Neuronal stem cell (in vitro differentiated cells): ENCODE measurements around the gene PRKAG3.
A peak's percentile ranks its signal among the peaks of the same experiment; 100 is the strongest.

Experiments
- DNase-seq: peaks from one replicate; pipeline ENCODE4 v3.0.0-alpha.2; 2013; ENCODE audit warnings: low spot score
- H2AFZ ChIP-seq: one replicate; pipeline ENCODE4 v1.6.1; 2013; ENCODE audit warnings: mild to moderate bottlenecking, low read length, inconsistent platforms
- H2AK5ac ChIP-seq: 2 replicates; pipeline ENCODE4 v1.6.1; 2013; ENCODE audit warnings: low read depth, mild to moderate bottlenecking, inconsistent platforms, low read length, moderate library complexity, mixed read lengths
- H2BK120ac ChIP-seq: 2 replicates; pipeline ENCODE4 v1.6.1; 2013; ENCODE audit warnings: low read depth, mild to moderate bottlenecking, inconsistent platforms, low read length, moderate library complexity, mixed read lengths
- H2BK12ac ChIP-seq: one replicate; pipeline ENCODE4 v1.6.1; 2013; ENCODE audit warnings: low read length, inconsistent platforms
- H2BK15ac ChIP-seq: 2 replicates; pipeline ENCODE4 v1.6.1; 2013; ENCODE audit warnings: mild to moderate bottlenecking, low read length, inconsistent platforms, mixed read lengths
- H2BK5ac ChIP-seq: one replicate; pipeline ENCODE4 v1.6.1; 2013; ENCODE audit warnings: inconsistent platforms, mild to moderate bottlenecking, low read length, moderate library complexity
- H3K14ac ChIP-seq: one replicate; pipeline ENCODE4 v1.6.1; 2013; ENCODE audit warnings: low read length, inconsistent platforms
- H3K18ac ChIP-seq: 2 replicates; pipeline ENCODE4 v1.6.1; 2013; ENCODE audit warnings: low read length, inconsistent platforms
- H3K23ac ChIP-seq: 2 replicates; pipeline ENCODE4 v1.6.1; 2013; ENCODE audit warnings: low read depth, mild to moderate bottlenecking, mixed read lengths, low read length, inconsistent platforms; ENCODE audit not compliant: poor library complexity
- H3K27ac ChIP-seq: replicated peaks from 3 replicates; pipeline ENCODE4 v1.5.1; 2013; ENCODE audit warnings: low read length, inconsistent platforms
- H3K27me3 ChIP-seq, 3 experiments: 2 replicates each; pipeline ENCODE4 v1.6.1; 2013; ENCODE audit warnings: low read length in 3 of 3, mild to moderate bottlenecking in 2 of 3, inconsistent platforms in 1 of 3, low read depth in 1 of 3, mixed read lengths in 1 of 3, moderate library complexity in 1 of 3; ENCODE audit not compliant: control insufficient read depth in 3 of 3, insufficient read depth in 3 of 3
- H3K36me3 ChIP-seq, 2 donors: replicated peaks in 1 of 2; 2 replicates each; pipeline ENCODE4 v1.6.1; 2013; ENCODE audit warnings: low read length in 2 of 2; ENCODE audit not compliant: control insufficient read depth in 2 of 2, insufficient read depth in 2 of 2
- H3K4ac ChIP-seq: 2 replicates; pipeline ENCODE4 v1.6.1; 2013; ENCODE audit warnings: inconsistent platforms, mild to moderate bottlenecking, low read length, moderate library complexity
- H3K4me1 ChIP-seq, 2 donors: 1 replicate in 1 of 2; 2 replicates in 1 of 2; pipeline ENCODE4 v1.6.1; 2013; ENCODE audit warnings: low read length in 2 of 2, low read depth in 1 of 2; ENCODE audit not compliant: control insufficient read depth in 2 of 2, insufficient read depth in 1 of 2
- H3K4me2 ChIP-seq: one replicate; pipeline ENCODE4 v1.6.1; 2013; ENCODE audit warnings: mild to moderate bottlenecking, low read length, inconsistent platforms; ENCODE audit not compliant: insufficient read depth, poor library complexity, severe bottlenecking
- H3K4me3 ChIP-seq, 2 donors: 2 replicates each; pipeline ENCODE4 v1.5.1; 2013; ENCODE audit warnings: low read length in 2 of 2, mild to moderate bottlenecking in 2 of 2, inconsistent platforms in 1 of 2, moderate library complexity in 1 of 2
- H3K79me1 ChIP-seq: one replicate; pipeline ENCODE4 v1.6.1; 2013; ENCODE audit warnings: low read depth, mild to moderate bottlenecking, inconsistent platforms, low read length, moderate library complexity
- H3K9ac ChIP-seq: one replicate; pipeline ENCODE4 v1.6.1; 2013; ENCODE audit warnings: mild to moderate bottlenecking, low read depth, low read length, inconsistent platforms; ENCODE audit not compliant: poor library complexity
- H3K9me3 ChIP-seq, 2 donors: replicated peaks in 1 of 2; 2 replicates each; pipeline versions ENCODE3 to v1.6.1; 2013; ENCODE audit warnings: low read length in 2 of 2, mild to moderate bottlenecking in 2 of 2, inconsistent platforms in 1 of 2, low read depth in 1 of 2, mixed read lengths in 1 of 2, moderate library complexity in 1 of 2; ENCODE audit not compliant: control insufficient read depth in 2 of 2, insufficient read depth in 1 of 2
- H4K8ac ChIP-seq: one replicate; pipeline ENCODE4 v1.6.1; 2013; ENCODE audit warnings: low read depth, mild to moderate bottlenecking, inconsistent platforms, low read length, moderate library complexity
- H4K91ac ChIP-seq: one replicate; pipeline ENCODE4 v1.6.1; 2013; ENCODE audit warnings: low read length, low read depth, mild to moderate bottlenecking, inconsistent platforms; ENCODE audit not compliant: poor library complexity
- WGBS, 2 donors: extraction: QIAGEN DNeasy Blood & Tissue Kit; methylation state at CpG; one replicate each; pipeline ENCODE4 v1.1.7; 2013; ENCODE audit warnings: missing lambda C conversion rate in 2 of 2, mixed read lengths in 1 of 2; ENCODE audit not compliant: insufficient read length in 2 of 2, insufficient replicate concordance in 1 of 2; ENCODE audit errors: extremely low coverage in 2 of 2; 5-methylcytosine and 5-hydroxymethylcytosine counted together

PRKAG3 gene

DNA sequence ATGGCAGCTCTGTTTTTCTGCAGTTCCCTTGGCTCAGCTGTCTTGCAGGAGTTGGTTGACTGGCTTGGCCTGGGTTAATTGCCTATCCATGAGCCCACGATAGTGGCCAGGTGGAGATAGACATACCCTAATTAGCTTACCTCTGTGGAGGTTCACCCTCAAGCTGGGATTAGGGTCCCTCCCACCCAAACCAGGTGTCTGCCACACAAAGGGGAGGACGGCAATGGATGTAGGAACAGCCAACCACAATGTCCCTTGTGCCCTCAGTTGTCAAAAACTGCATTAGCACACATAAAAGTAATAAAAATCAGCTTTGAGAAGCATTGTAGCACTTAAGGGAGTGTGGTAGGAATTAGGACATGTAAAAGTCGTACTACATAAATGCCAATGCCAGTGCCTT is 45.5 kb downstream of the PRKAG3 start:
- Histone ChIP-seq H2AK5ac (no peak overlapping the region), H2BK5ac (no peak overlapping the region)

DNA sequence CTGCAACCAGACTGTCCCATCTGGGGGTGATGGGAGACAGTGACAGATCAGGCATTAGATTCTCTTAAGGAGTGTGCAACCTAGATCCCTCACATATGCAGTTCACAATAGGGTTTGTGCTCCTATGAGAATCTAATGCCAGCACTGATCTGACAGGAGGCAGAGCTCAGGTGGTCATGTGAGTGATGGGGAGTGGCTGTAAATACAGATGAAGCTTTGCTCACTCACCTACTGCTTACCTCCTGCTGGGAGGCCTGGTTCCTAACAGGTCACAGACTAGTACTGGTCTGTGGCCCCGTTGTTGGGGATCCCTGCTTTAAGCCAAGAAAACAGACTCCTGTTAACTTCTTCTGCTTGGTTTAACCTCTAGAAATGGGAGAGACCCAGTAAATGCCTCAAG is 46.5 kb downstream of the PRKAG3 start:
- Histone ChIP-seq H3K4ac (no peak overlapping the region), H3K36me3 (no peaks in the 10 kb centered on the region), H2BK120ac (no peak overlapping the region), H4K8ac (no peak overlapping the region), H2BK12ac (no peak overlapping the region), H2AK5ac (no peak overlapping the region), H3K79me1 (no peaks in the 10 kb centered on the region), H3K18ac (no peak overlapping the region), H3K4me2 (no peak overlapping the region), H4K91ac (no peak overlapping the region), H2BK15ac (no peak overlapping the region), H3K27ac (no peak overlapping the region), H3K27me3 (peaks cover 4 to 30% (median 14%) of the 10 kb centered on the region in 3 experiments), H3K4me3 (no peak overlapping the region), H2BK5ac (no peak overlapping the region), H3K9me3 (no peaks in the 10 kb centered on the region), H2AFZ (no peak overlapping the region), H3K9ac (no peak overlapping the region), H3K23ac (no peak overlapping the region), H3K14ac (no peak overlapping the region), H3K4me1 (peaks cover 0 to 1% of the 10 kb centered on the region in 2 donors)
- DNase-seq = no peak
- no CpG with 5 or more reads among the region's 1 CpG for WGBS, 2 donors

More for the DNA sequence above, 45.5 kb downstream of the PRKAG3 start:
- WGBS, 2 donors = no CpG with 5 or more reads among the region's 3 CpGs
- no peak overlapping the region for H3K4me2 ChIP-seq
- no peak overlapping the region for H3K27ac ChIP-seq
- H3K9me3 ChIP-seq = no peaks in the 10 kb centered on the region
- no peaks in the 10 kb centered on the region for H3K36me3 ChIP-seq
- no peak for DNase-seq
- H3K18ac ChIP-seq = no peak overlapping the region
- H3K79me1 ChIP-seq = no peaks in the 10 kb centered on the region
- no peak overlapping the region for H3K9ac ChIP-seq
- no peak overlapping the region for H3K4me3 ChIP-seq
- no peak overlapping the region for H3K14ac ChIP-seq
- H2AFZ ChIP-seq = no peak overlapping the region
- peaks cover 4 to 25% (median 14%) of the 10 kb centered on the region in 3 experiments for H3K27me3 ChIP-seq
- H4K91ac ChIP-seq = no peak overlapping the region
- H4K8ac ChIP-seq = no peak overlapping the region
- no peak overlapping the region for H3K4ac ChIP-seq
- no peak overlapping the region for H3K23ac ChIP-seq
- H2BK120ac ChIP-seq = no peak overlapping the region
- H2BK12ac ChIP-seq = no peak overlapping the region
- H2BK15ac ChIP-seq = no peak overlapping the region
- peaks cover 0 to 1% of the 10 kb centered on the region in 2 donors for H3K4me1 ChIP-seq

DNA sequence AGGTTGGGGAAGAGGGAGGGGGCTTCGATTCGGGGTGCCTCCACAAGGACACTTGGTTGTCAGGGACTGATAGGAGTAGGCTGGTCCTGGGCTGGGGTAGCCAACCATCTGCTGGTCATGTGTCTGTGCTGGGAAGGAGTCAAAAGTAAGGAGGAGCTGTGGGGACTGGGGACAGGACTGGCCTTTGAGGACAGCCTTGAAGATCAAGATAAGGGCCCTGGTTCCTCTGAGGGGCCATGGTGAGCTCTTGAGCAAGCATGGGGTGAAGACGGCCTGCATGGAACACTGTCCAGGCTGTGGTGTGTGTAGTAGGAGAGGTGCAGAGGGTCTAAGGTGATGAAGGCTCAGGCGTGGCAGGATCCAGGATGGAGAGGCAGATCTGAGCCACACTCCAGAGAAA is 47.9 kb downstream of the PRKAG3 start:
- no peaks in the 10 kb centered on the region for H3K36me3 ChIP-seq
- H3K9ac ChIP-seq = no peak overlapping the region
- no peak overlapping the region for H2BK120ac ChIP-seq
- H3K27me3 ChIP-seq = peaks cover 4 to 30% (median 14%) of the 10 kb centered on the region in 3 experiments
- H3K4ac ChIP-seq = no peak overlapping the region
- H3K18ac ChIP-seq = no peak overlapping the region
- no peak overlapping the region for H2BK15ac ChIP-seq
- H3K4me2 ChIP-seq = no peak overlapping the region
- H3K4me3 ChIP-seq = no peak overlapping the region
- H3K14ac ChIP-seq = no peak overlapping the region
- H3K27ac ChIP-seq = no peak overlapping the region
- no peak for DNase-seq
- no peaks in the 10 kb centered on the region for H3K79me1 ChIP-seq
- H2BK12ac ChIP-seq = no peak overlapping the region
- no CpG with 5 or more reads among the region's 4 CpGs for WGBS, 2 donors
- no peak overlapping the region for H4K91ac ChIP-seq
- H3K23ac ChIP-seq = no peak overlapping the region
- H2BK5ac ChIP-seq = no peak overlapping the region
- H3K4me1 ChIP-seq = peaks cover 0 to 1% of the 10 kb centered on the region in 2 donors
- H4K8ac ChIP-seq = no peak overlapping the region
- no peaks in the 10 kb centered on the region for H3K9me3 ChIP-seq
- H2AK5ac ChIP-seq = no peak overlapping the region
- H2AFZ ChIP-seq = no peak overlapping the region

DNA sequence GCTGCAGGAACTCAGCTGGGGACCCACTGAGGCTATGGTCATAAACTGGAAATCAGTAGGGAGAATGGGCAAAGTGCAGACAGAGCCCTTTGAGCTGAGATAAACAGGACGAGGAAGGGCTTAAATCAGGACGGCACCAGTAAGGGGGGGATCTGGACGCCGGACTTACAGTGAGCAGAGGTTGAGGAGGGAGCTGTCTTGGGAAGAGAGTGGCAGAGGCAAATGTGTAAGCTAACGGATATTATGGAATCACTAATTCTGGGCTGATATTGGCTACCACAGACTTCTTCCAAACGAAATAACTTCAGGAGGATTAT is 49.1 kb downstream of the PRKAG3 start:
- Histone ChIP-seq H3K14ac (no peak overlapping the region), H3K4ac (no peak overlapping the region), H3K9ac (no peak overlapping the region), H3K4me1 (peaks cover 0 to 1% of the 10 kb centered on the region in 2 donors), H2BK120ac (no peak overlapping the region), H3K9me3 (peaks cover 3% of the 10 kb centered on the region in 2 donors), H2AFZ (peak overlapping the region; percentile 82), H3K23ac (no peak overlapping the region), H3K79me1 (no peaks in the 10 kb centered on the region), H4K91ac (no peak overlapping the region), H2BK5ac (no peak overlapping the region), H4K8ac (no peak overlapping the region), H2BK12ac (no peak overlapping the region), H3K4me3 (peak overlapping the region in 1 of 2 donors; percentile 38), H2AK5ac (no peak overlapping the region), H3K4me2 (peak overlapping the region; percentile 72), H3K36me3 (no peaks in the 10 kb centered on the region), H3K18ac (no peak overlapping the region), H2BK15ac (no peak overlapping the region), H3K27me3 (peaks cover 4 to 30% (median 12%) of the 10 kb centered on the region in 3 experiments), H3K27ac (no peak overlapping the region)
- no CpG with 5 or more reads among the region's 6 CpGs for WGBS, 2 donors
- DNase-seq = no peak
